Fibroblast of lung (primary cell): Measurements from ENCODE around the gene CFAP74. TPM values are rescaled to one million over a fixed set of nuclear protein-coding genes. Genes with fewer than 3 reads are reported as not detected.

Experiments
- DNase-seq, 2 donors: peaks; one replicate each; pipeline versions ENCODE4 v3.0.0 to v3.0.0-alpha.2; 2010; ENCODE audit warnings: low read depth in 2 of 2
- H2AFZ ChIP-seq: 2 replicates; pipeline ENCODE4 v1.5.1; 2012; ENCODE audit warnings: low read length, control low read depth, inconsistent platforms
- H3K27ac ChIP-seq: 2 replicates; pipeline ENCODE4 v1.5.1; 2011; ENCODE audit warnings: low read length, control low read depth; ENCODE audit not compliant: insufficient read depth
- H3K27me3 ChIP-seq: 2 replicates; pipeline ENCODE4 v1.5.1; 2011; ENCODE audit warnings: mild to moderate bottlenecking, low read length; ENCODE audit not compliant: control insufficient read depth, insufficient read depth
- H3K36me3 ChIP-seq: 2 replicates; pipeline ENCODE4 v1.5.1; 2011; ENCODE audit warnings: low read length; ENCODE audit not compliant: control insufficient read depth, insufficient read depth
- H3K4me1 ChIP-seq: 2 replicates; pipeline ENCODE4 v1.5.1; 2011; ENCODE audit warnings: low read length; ENCODE audit not compliant: control insufficient read depth, insufficient read depth; ENCODE audit errors: extremely low read depth
- H3K4me2 ChIP-seq: 2 replicates; pipeline ENCODE4 v1.5.1; 2011; ENCODE audit warnings: low read length, control low read depth; ENCODE audit not compliant: insufficient read depth; ENCODE audit errors: extremely low read depth
- H3K4me3 ChIP-seq, 4 experiments: fragments of 200-600 bp in 1 of 4; sonication (generic) in 1 of 4; replicated peaks in 1 of 4; 2 replicates each; pipeline ENCODE4 v1.5.1; 2011 to 2016; ENCODE audit warnings: low read length in 4 of 4, low read depth in 3 of 4, mild to moderate bottlenecking in 3 of 4, control low read depth in 2 of 4, inconsistent platforms in 1 of 4, mixed read lengths in 1 of 4; ENCODE audit not compliant: insufficient read depth in 1 of 4; ENCODE audit errors: control extremely low read depth in 1 of 4
- H3K79me2 ChIP-seq: 2 replicates; pipeline ENCODE4 v1.5.1; 2012; ENCODE audit warnings: mild to moderate bottlenecking, low read length, inconsistent platforms; ENCODE audit not compliant: control insufficient read depth, insufficient read depth
- H3K9ac ChIP-seq: 2 replicates; pipeline ENCODE4 v1.5.1; 2011; ENCODE audit warnings: mild to moderate bottlenecking, low read length, control low read depth; ENCODE audit not compliant: insufficient read depth
- H3K9me3 ChIP-seq: 2 replicates; pipeline ENCODE4 v1.5.1; 2012; ENCODE audit warnings: low read depth, low read length; ENCODE audit not compliant: control insufficient read depth, insufficient read depth
- H4K20me1 ChIP-seq: 2 replicates; pipeline ENCODE4 v1.5.1; 2011; ENCODE audit warnings: low read length; ENCODE audit not compliant: control insufficient read depth, insufficient read depth; ENCODE audit errors: extremely low read depth
- EZH2 ChIP-seq: IDR thresholded peaks from 2 replicates; pipeline ENCODE4 v1.5.1; 2012; ENCODE audit warnings: low read length, control low read depth, mild to moderate bottlenecking; ENCODE audit errors: missing control alignments
- polyA plus RNA-seq, 2 donors: library from polyadenylated mRNA; depleted of rRNA in 1 of 2; stranded (reverse) in 1 of 2; unstranded in 1 of 2; fragments of >200 nt; gene quantifications; 2 replicates each; pipeline ENCODE4 v1.2.1, GENCODE V29; 2011 to 2012; ENCODE audit warnings: missing spikeins in 1 of 2
- total RNA-seq: library from RNA; depleted of rRNA; stranded (reverse); fragments of >200 nt; gene quantifications from 2 replicates; pipeline ENCODE4 v1.2.1, GENCODE V29; 2014
- TF ChIP-seq, protein P1 (sequence below), 2 donors: IDR thresholded peaks in 1 of 2; conservative IDR thresholded peaks in 1 of 2; 1 replicate in 1 of 2; 2 replicates in 1 of 2; pipeline ENCODE4 v1.5.1; 2011 to 2012; ENCODE audit warnings: low read length in 2 of 2, control low read depth in 1 of 2, inconsistent platforms in 1 of 2, low read depth in 1 of 2, mild to moderate bottlenecking in 1 of 2

CFAP74 gene
- total and polyA plus RNA-seq, 2 donors (not counting 1 experiment from before 2014, with no cell fraction given), result not detected

- TF ChIP-seq EZH2, result no peak
- TF ChIP-seq, protein P1, sequence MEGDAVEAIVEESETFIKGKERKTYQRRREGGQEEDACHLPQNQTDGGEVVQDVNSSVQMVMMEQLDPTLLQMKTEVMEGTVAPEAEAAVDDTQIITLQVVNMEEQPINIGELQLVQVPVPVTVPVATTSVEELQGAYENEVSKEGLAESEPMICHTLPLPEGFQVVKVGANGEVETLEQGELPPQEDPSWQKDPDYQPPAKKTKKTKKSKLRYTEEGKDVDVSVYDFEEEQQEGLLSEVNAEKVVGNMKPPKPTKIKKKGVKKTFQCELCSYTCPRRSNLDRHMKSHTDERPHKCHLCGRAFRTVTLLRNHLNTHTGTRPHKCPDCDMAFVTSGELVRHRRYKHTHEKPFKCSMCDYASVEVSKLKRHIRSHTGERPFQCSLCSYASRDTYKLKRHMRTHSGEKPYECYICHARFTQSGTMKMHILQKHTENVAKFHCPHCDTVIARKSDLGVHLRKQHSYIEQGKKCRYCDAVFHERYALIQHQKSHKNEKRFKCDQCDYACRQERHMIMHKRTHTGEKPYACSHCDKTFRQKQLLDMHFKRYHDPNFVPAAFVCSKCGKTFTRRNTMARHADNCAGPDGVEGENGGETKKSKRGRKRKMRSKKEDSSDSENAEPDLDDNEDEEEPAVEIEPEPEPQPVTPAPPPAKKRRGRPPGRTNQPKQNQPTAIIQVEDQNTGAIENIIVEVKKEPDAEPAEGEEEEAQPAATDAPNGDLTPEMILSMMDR (conservative IDR thresholded peaks at IDR 0.05 in 1 of 2, IDR thresholded peaks at IDR 0.05 in 1 of 2; ENCODE audit: low read depth in 1 of 2, low read length in 2 of 2), result no peak
- Histone ChIP-seq H3K4me2 (no peak overlapping the region), H3K9ac (no peak overlapping the region), H3K79me2 (no peaks in the 10 kb centered on the region), H3K9me3 (no peaks in the 10 kb centered on the region), H3K27ac (no peak overlapping the region), H3K4me1 (no peaks in the 10 kb centered on the region), H3K36me3 (no peaks in the 10 kb centered on the region), H3K27me3 (no peaks in the 10 kb centered on the region), H2AFZ (no peak overlapping the region), H3K4me3 (no peak overlapping the region), H4K20me1 (no peaks in the 10 kb centered on the region)
- DNase-seq, result no peak
These were observed 104.2 kb downstream of the CFAP74 start for GRCh38 chr1:1899266-1899966.

DNA sequence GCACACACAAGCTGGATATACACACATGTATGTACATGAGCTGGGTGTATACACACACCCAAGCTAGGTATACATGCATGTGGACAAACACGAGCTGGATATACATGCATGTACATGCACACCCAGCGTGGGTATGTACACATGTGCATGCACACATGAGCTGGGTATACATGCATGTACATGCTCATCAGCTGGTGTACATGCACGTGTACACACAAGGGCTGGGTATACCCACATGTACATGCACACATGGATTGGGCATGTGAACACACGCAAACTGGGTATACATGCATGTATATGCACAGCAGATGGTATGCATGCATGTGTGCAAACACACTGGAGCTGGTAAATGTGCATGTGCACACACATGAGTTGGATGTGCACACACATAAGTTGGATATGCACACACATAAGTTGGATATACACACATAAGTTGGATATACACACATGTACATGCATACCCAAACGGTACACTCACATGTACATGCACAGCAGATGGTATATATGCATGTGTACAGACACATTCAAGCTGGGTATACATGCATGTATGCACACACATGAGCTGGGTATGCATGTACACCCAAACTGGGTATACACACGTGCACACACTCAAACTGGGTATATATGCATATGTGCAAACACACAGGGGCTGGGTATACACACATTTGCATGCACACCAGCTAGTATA, 105.2 kb downstream of the CFAP74 start:
- no peak overlapping the region for H3K9ac ChIP-seq
- no peak for DNase-seq
- H2AFZ ChIP-seq, result no peak overlapping the region
- H3K79me2 ChIP-seq, result no peaks in the 10 kb centered on the region
- no peaks in the 10 kb centered on the region for H4K20me1 ChIP-seq
- H3K9me3 ChIP-seq, result no peaks in the 10 kb centered on the region
- H3K27ac ChIP-seq, result no peak overlapping the region
- no peaks in the 10 kb centered on the region for H3K36me3 ChIP-seq
- no peak overlapping the region for H3K4me3 ChIP-seq
- H3K4me1 ChIP-seq, result peaks cover 2% of the 10 kb centered on the region
- no peak overlapping the region for H3K4me2 ChIP-seq
- H3K27me3 ChIP-seq, result peaks cover 2% of the 10 kb centered on the region
- TF ChIP-seq, protein P1 (conservative IDR thresholded peaks at IDR 0.05 in 1 of 2, IDR thresholded peaks at IDR 0.05 in 1 of 2; ENCODE audit: low read depth in 1 of 2, low read length in 2 of 2), result no peak
- no peak for TF ChIP-seq EZH2

DNA sequence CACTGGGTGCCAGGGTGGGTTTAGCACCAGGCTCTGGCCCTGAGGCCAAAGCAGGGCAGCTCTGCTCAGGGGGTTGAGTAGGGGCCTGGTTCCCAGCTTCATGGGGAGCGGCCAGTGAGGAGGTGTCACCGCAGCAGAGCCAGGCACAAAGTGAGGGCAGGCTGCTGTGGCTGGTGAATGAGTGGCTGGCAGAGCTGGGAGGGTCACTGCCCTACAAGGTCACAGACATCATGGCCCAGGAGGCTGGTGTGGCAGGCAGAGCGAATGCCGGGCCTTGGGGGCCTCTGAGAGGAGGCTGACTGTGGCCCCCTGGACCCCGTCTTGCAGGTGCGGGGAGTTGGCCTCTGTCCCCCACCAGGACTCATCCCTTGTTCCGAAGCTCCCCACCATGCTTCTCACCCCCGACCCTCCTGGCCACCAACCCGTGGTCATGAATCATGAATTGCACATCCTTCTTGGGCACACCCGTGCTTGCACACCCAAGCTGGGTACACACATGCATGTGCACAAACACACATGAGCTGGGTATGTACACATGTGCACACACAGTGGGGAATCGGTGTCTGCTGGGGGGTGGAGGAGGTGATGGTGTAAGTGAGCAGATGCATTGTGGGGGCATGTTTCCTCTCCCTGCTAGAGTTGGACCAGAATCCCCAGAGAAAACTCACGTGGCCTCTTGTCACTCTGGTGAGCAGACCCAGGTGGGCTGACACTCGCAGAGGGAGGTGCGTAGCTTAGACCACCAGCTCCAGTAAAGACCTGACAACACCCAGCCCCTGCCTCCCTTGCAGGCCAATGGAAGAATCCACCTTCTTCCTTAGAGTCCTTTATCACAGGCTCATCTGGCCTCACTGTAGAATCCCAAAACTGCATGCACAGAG, 107.9 kb downstream of the CFAP74 start:
- no peak for DNase-seq

More for the DNA sequence above, 107.9 kb downstream of the CFAP74 start:
- Histone ChIP-seq H3K4me2 (no peak overlapping the region), H3K36me3 (no peaks in the 10 kb centered on the region), H3K27ac (no peak overlapping the region), H3K27me3 (peaks cover 2% of the 10 kb centered on the region), H3K9ac (no peak overlapping the region), H2AFZ (no peak overlapping the region), H4K20me1 (no peaks in the 10 kb centered on the region), H3K79me2 (peaks cover 6% of the 10 kb centered on the region), H3K4me3 (no peak overlapping the region), H3K9me3 (no peaks in the 10 kb centered on the region), H3K4me1 (peaks cover 8% of the 10 kb centered on the region)
- TF ChIP-seq EZH2, result no peak
- TF ChIP-seq, protein P1 (conservative IDR thresholded peaks at IDR 0.05 in 1 of 2, IDR thresholded peaks at IDR 0.05 in 1 of 2; ENCODE audit: low read depth in 1 of 2, low read length in 2 of 2), result no peak
